Prostate gland (tissue), 2 donors: Measurements from ENCODE around the gene INSRR.

Source experiments
- POLR2A ChIP-seq: fragments of 450-650 bp; IDR thresholded peaks from one replicate; pipeline ENCODE4 v1.6.1; 2016; ENCODE audit warnings: antibody characterized with exemption, mild to moderate bottlenecking
- POLR2AphosphoS5 ChIP-seq: sonication (generic); formaldehyde crosslinking; IDR thresholded peaks from one replicate; pipeline ENCODE4 v1.6.1; 2017; ENCODE audit warnings: antibody characterized with exemption
- TF ChIP-seq, protein P1 (sequence below), 4 experiments: fragments of 200-600 bp in 2 of 4; fragments of 450-650 bp in 2 of 4; sonication (generic) in 2 of 4; IDR thresholded peaks; 1 replicate in 3 of 4; 2 replicates in 1 of 4; pipeline ENCODE4 v1.5.1; 2016 to 2019; ENCODE audit warnings: antibody characterized with exemption in 4 of 4, mild to moderate bottlenecking in 2 of 4, moderate library complexity in 2 of 4

DNA sequence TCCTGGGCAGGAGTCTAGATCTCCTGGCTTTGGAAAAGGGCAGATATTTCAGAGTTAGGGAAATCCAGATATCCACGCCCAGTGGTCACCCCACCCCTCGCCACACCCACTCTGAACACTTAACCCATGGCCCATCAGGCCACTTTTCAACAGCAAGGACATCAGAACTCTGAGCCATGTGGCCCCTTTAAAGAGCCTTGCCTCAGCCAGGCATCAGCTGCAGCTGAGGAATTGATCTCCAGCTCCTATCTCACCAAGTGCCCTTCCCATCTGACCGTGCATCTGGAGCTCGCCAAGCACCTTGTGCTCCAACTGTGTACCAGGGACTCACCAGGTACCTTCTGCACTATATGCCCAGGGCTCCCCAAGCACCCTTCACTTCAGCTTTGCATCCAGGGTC lies 22.0 kb downstream of the INSRR start:
- TF ChIP-seq, protein P1, sequence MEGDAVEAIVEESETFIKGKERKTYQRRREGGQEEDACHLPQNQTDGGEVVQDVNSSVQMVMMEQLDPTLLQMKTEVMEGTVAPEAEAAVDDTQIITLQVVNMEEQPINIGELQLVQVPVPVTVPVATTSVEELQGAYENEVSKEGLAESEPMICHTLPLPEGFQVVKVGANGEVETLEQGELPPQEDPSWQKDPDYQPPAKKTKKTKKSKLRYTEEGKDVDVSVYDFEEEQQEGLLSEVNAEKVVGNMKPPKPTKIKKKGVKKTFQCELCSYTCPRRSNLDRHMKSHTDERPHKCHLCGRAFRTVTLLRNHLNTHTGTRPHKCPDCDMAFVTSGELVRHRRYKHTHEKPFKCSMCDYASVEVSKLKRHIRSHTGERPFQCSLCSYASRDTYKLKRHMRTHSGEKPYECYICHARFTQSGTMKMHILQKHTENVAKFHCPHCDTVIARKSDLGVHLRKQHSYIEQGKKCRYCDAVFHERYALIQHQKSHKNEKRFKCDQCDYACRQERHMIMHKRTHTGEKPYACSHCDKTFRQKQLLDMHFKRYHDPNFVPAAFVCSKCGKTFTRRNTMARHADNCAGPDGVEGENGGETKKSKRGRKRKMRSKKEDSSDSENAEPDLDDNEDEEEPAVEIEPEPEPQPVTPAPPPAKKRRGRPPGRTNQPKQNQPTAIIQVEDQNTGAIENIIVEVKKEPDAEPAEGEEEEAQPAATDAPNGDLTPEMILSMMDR (IDR thresholded peaks at IDR 0.05) = no peak
- TF ChIP-seq POLR2AphosphoS5 = no peak
- TF ChIP-seq POLR2A = no peak
